ENCODE results near the gene OLA1.

GRCh38 chr2:174076040-174076439 is 172.3 kb downstream of the OLA1 start:
- TF ChIP-seq TAF1 (IDR thresholded peaks at IDR 0.05; ENCODE audit: borderline replicate concordance, low read depth, low read length) (no peak), POLR2AphosphoS5 (IDR thresholded peaks at IDR 0.05; ENCODE audit: low read depth, low read length) (no peak), POLR2A (IDR thresholded peaks at IDR 0.05; ENCODE audit: low read depth, low read length) (no peak)

Data from GM12892 (cell line).